Left lobe of liver (tissue), 2 donors: ENCODE measurements around the gene UBE2F. TPM values are rescaled to one million over a fixed set of nuclear protein-coding genes. Genes with fewer than 3 reads are reported as not detected.

Source experiments
- ATAC-seq: fragments of 200-7000 bp; cut with Tn5 transposase; one replicate; pipeline ENCODE4 v1.9.1; 2020; ENCODE audit warnings: mild to moderate bottlenecking, moderate library complexity
- DNase-seq: peaks from one replicate; pipeline ENCODE4 v3.0.0-alpha.2; 2020; ENCODE audit warnings: low spot score
- total RNA-seq: library from RNA; stranded (reverse); gene quantifications from one replicate; pipeline ENCODE4 v1.2.1, GENCODE V29; 2021
- donor health status: DM: no; HTN: no; CAD: no; lungs with moderate emphysema.
- donor health status: DM: no; HTN: yes; CAD: no.

UBE2F gene
- total RNA-seq, 1 donor from 2014 or later = 29.3 TPM

DNA sequence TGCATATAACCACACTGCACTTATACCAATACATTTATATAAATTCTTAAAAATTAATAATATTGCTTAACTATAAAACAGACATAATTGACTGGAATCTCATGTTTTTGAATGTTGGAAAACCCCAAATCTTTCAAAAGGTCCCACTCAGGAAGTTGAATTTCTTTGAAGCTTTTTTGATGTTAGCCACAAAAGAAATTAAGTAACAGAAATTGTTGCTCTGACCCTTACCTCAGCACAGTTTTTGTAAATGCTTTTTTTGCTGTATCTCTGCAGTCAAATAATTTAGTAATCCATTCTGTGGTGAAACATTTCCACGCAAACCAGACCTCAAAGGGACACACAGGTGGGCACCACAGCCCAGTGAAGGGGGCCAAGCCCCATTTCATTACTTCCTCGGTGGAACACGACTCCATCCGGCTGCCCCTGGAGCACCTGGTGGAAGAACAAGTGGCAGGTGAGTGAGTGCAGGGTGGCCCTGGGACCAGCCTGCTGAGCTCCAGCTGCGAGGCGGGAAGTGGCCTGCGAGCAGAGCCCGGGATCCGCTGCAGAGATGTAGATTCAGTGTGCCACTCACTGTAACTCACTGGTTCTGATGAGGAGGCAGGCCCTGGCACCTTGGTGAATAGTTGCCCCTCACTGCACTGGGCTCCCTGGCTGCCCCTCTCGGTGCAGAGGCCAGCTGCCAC lies 102.4 kb downstream of the UBE2F start:
- peak; percentile 41 for DNase-seq
- ATAC-seq = peak; percentile 27

DNA sequence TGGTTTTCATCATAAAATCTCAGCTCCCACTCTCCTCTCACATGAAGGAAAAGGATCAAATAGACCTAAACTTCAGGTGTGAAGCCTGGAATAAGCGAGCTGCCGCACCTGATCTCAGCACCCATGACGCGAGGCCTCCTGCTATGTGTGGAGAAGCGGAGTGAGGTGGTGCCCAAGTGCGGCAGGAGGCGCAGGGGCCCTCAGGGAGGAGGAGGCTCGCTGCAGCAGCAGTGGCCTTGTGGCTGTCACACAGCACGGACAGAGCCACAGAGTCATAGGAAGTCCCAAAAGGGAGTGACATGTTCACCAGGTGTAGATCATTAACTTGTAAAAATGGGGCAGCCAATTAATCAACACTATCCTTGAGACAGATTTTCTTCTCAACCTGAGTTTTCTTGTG lies 103.1 kb downstream of the UBE2F start:
- DNase-seq = peak; percentile 51
- peak; percentile 87 for ATAC-seq

DNA sequence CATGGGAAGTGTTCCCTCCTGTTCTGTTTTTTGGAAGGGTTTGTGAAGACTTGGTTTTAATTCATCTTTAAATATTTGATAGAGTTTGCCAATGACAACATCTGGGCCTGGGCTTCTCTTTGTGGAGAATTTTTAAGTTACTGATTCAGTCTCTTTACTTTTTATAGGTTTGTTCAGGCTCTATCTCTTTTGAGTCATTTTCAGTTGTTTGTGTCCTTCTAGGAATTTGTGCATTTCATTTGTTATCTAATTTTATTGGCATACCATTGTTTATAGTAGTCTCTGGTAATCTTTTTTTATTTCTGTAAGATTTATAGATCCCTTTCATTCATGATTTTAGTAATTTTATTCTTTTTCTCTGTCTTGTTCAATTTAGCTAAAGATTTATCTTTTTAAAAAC lies 108.6 kb downstream of the UBE2F start:
- ATAC-seq = no peak
- no peak for DNase-seq

DNA sequence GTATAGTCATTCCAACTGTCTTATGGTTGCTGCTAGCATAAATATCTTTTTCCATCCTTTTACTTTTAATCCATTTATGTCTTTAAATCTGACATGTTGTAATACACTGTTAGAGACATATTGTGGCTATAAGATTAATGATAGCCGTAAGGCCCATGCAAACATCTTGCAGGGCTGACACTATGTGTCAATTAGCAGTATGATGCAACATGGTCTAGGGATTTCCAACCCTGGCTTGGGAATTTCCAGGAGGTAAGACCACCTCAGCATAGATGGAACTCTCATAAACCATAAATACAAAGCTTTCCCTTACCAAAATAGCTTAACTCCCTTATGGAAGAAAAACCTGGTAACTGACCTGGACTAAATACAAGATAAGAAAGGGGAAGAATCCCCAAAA lies 110.5 kb downstream of the UBE2F start:
- no peak for ATAC-seq
- peak; percentile 8 for DNase-seq

DNA sequence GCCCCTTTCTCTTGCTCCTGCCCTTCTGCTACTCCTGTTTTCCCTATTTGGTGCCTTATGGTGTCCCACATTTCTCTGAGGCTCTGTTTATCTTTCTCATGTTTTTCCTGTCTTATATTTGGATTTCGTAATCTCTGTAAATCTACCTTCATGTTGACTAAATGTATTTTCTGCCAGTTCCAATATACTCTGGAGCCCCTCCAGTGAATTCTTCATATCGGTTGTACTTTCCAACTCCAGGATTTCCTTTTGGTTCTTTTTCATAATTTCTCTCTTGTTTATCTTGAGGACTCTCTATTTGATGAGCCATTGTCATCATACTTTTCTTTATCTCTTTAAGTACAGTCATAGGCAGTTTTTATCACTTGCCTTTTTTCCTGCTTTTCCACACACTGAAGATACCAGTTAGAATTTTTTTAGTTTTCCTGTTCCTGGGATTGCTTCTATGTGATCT lies 113.1 kb downstream of the UBE2F start:
- DNase-seq = peak; percentile 29
- peak; percentile 83 for ATAC-seq

DNA sequence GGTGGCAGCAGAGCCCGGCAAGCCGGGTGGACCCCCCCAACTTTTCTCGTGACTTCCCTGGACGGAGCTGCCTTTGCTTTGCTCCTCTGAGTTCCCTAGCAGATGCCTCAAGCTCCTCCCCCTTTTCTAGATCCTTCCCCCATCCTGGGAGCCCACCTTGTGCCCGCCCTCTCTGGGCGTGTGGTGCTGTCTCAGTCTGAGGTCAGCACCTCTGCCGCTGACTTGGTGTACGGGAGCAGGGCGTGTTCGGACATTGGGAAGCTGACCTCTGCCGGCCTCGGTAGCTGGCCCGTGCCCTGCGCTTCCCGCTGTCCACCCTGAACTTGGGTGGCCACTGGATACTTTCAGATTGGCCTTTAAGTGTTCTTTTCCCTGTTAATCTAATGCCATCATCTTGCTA lies 113.7 kb downstream of the UBE2F start:
- ATAC-seq (peak; percentile 19), DNase-seq (peak; percentile 46)

DNA sequence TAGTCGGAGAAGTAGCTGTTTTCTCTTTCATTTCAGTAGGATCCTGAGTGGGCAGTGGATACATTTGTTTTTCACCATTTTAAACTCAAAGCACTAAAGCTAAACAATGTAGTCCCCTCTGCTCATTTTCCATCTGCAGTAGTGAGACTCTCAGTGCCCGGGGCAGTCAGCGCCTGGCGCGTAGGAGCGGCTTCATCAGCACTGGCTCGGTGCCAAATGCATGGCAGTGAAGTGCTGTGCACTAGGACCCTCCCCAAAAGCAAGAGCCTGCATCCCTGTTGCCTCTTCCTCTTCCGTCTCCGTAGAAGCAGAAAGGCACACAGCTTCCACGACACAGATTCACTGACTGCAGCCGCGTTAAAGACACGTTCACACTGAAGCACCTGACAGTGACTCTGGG lies 114.3 kb downstream of the UBE2F start:
- DNase-seq (peak; percentile 46), ATAC-seq (no peak)

DNA sequence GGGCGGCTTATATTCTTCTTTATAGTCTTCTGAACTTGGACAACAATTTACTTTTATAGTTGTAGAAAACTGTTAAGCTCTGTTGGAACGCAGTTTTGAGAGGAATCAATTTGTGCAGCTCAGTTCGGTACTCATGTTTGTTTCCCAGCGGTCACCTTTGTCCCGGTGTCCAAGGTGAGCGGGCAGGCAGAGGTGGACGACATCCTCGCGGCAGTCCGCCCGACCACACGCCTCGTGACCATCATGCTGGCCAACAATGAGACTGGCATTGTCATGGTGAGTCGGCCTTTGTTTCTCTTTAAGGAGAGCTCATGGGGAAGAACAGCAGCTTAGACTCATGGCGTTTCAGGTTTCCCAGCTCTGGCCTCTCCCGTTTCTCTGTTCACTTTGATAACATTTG lies 114.7 kb downstream of the UBE2F start:
- ATAC-seq (peak; percentile 47), DNase-seq (peak; percentile 63)

DNA sequence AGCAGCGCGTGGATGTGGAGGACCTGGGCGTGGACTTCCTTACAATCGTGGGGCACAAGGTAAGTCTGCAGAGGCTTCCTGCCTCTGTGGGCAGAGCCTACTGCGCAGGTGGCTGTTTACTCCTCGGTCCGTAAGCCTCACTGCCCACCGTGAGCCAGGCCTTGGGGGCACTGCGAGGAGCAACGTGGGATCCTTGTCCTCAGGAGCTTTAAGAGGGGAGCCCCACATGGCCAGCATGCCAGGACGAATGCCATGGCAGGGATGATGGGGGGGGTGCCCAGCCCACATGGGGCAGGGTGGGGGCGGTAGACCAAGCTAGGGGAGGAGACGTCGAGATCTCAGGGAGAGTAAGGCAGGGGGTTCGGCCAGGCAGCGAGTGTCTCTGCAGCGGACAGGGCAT lies 115.3 kb downstream of the UBE2F start:
- no peak for ATAC-seq
- DNase-seq = peak; percentile 40

DNA sequence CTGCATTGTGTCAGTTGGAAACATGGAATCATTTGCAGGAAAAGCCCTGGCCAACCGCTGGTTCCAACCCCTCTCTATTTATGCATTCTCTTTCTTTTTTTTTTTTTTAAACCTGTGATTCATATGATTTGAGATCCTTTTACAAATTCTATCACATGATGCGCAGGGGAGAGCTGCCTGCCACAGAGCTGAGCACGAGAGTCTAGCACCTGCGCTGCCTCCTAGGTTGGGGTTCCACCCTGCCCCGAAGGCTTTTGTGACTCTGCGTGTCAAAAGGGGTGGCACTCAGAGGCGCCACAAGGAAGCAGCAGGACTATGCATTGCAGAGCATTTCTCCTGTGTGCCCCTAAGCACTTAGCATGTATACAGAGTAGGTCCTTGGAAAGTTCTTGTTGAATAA lies 116.0 kb downstream of the UBE2F start:
- ATAC-seq = no peak
- DNase-seq = peak; percentile 12

DNA sequence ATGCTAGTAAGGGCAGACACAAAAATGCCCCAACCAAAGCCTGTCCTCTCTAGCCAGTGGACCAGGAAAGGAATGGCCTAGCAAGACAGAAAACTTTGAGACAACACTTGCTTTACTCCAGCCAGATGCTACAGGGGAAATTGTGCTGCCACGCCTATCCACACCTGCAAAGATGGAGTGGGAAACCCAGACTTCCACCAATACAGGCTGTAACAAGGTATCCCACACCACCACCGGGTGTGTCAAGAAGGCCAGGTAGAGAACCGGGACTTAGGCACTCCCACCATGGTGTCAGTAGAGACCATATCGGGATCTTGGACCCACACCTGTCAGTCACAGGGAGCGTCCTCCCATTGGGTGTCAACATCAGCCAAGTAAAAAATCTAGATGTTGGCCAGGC lies 117.1 kb downstream of the UBE2F start:
- DNase-seq (peak; percentile 29), ATAC-seq (no peak)

DNA sequence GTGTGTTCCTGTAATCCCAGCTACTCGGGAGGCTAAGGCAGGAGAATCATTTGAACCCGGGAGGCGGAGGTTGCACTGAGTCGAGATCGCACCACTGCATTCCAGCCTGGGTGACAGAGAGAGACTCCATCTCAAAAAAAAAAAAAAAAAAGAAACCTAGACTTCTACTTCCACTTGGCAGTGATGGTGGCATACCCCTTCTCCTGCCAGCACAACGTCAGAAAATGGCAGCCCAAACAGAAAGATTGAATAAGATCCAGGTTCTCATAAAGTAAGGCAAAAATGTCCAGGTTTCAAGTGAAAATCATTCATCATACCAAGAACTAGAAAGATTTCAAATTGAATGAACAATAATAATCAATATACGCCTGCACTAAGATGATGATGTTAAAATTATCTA lies 117.9 kb downstream of the UBE2F start:
- no peak for ATAC-seq
- no peak for DNase-seq

DNA sequence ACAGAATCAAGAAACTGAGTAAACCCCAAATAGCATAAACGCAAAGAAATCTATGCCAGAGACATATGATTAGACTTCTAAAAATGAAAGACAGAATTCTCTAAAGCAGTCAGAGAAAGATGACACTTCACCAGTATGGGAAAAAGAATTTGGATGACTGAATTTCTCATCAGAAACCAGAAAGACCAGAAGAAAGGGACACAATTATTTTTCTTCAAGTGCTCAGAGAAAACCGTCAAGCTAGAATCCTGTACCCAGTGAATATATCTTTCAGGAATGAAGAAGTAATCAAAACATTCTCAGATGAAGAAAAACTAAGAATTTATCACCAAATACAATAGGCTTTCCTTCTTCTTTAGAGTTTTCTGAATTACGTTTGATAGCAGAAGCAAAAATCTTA lies 119.1 kb downstream of the UBE2F start:
- DNase-seq (no peak), ATAC-seq (no peak)

DNA sequence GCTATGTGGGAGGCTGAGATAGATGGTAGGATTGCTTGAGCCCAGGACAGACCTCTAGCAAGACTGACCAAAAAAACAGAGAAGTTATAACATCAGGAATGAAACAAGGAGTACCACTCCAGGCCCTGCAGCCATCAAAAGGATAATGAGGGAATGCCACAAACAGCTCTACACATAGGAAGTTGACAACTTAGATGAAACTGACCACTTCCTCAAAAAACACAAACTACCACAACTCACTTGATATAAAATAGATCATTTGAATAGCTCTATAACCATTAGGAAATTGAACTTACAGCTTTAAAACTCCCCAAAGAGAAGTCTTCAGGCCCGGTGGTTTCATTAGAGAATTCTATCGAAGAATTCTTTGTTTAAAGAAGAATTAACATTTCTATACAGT lies 120.4 kb downstream of the UBE2F start:
- DNase-seq (no peak), ATAC-seq (no peak)

DNA sequence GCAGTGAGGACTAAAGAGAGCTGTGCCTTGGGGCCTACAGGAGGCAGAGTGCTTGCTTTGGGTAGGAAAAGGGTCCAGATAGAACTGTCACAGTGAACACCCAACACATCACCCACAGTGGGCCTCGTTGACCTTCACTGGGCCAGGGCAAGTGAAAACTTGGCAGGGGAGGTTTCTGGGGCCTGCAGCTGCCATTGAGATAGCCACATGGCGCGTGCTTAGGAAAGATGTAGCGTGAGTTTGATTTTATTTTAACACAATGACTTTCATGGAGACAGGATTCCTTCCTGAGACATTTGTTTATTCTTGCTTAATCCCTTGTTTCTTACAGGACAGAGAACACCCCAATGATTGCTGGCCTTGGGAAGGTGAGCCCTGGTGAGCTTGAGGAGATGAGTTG lies 124.1 kb downstream of the UBE2F start:
- DNase-seq = no peak
- no peak for ATAC-seq

DNA sequence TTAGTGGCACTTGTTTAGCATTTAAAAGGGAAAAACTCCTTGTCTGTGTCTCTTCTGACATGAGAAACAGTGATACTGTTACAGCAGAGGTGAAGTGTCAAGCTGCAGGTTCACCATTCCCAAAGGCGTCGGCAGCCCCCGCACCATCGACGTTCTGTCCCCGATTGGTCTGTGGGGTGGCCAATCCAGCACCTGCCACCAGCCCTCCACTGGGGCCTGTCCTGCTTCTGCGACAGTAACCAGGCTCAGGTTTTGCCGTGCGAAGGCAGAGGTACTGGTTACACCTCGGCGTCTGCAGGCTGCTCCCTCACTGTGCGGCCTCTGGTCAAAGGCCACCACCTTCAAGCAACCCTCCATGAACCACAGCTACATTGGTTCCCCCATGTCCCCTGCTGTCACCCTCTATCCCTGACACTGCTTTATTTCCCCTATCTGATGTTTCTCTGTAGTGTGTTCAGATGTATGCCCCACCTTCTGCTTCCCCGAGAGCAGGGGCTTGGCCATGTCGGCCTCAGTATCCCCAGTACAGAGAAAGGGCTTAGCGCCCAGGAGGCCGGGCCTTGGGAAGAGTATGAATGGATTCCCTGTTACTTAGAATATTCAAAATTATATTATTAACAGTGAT lies 124.7 kb downstream of the UBE2F start:
- DNase-seq = no peak
- ATAC-seq = no peak

Other genes starting within 250 kb of the UBE2F start
- 0.13 TPM for gene RBM44, start 168.2 kb upstream of the UBE2F start, total RNA-seq
- 10.0 TPM for gene RAMP1, start 107.4 kb upstream of the UBE2F start, total RNA-seq
- 40.6 TPM for gene SCLY, start 94.0 kb downstream of the UBE2F start, total RNA-seq
- gene ESPNL, start 133.3 kb downstream of the UBE2F start, total RNA-seq = 1.7 TPM
- 0.10 TPM for gene KLHL30, start 171.7 kb downstream of the UBE2F start, total RNA-seq
- gene ERFE, start 192.0 kb downstream of the UBE2F start, total RNA-seq = not detected
- gene ILKAP, start 236.7 kb downstream of the UBE2F start, total RNA-seq = 20.1 TPM